SW480 (cell line): ENCODE measurements around the gene GABRA5.

Source experiments
- DNase-seq: peaks from one replicate; pipeline ENCODE4 v3.0.0-alpha.2; 2016; ENCODE audit warnings: low spot score

Gene GABRA5

DNA sequence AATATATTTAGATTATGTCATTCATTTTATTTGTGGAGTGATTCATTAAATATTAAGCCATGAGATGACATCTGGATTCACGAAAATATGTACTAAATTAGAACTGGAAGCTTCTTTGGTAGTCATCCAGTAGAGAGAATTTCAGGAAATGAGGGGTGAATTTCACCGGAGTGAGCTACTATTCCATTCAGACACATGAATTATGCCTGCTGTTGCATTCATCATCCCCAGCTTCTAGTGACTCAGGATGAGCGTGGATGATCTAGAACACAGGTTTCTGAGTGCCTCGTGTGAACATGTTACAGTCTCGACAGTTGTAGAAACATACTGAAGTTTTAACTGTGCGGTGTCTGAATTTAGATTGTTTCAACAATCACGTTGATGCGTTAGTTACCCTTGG is 61.2 kb downstream of the GABRA5 start:
- no peak for DNase-seq

- DNase-seq, result no peak
These were observed 62.7 kb downstream of the GABRA5 start for GRCh38 chr15:26929588-26929987.

DNA sequence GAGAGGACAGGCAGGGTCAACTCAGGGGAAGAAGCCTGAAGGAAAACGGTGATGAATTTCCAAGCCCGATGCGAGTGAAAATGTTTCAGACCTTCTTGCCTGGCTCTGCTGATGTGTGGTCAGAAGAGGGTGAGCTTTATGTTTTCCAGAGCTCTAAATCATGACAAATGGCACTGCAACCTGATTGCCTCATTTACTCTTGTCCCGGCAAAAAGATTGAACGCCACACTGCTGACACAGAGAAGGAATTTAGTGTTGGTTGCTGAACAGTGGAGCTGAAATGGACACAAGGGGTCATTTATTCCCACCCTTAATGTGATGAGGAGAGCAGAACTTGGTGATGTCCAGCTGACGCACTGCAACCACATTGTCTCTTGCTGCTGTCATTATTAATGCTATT is 68.0 kb downstream of the GABRA5 start:
- no peak for DNase-seq

- DNase-seq, result no peak
These were observed 68.5 kb downstream of the GABRA5 start for GRCh38 chr15:26935322-26935721.

GRCh38 chr15:26936502-26936901 is 69.6 kb downstream of the GABRA5 start:
- no peak for DNase-seq

DNA sequence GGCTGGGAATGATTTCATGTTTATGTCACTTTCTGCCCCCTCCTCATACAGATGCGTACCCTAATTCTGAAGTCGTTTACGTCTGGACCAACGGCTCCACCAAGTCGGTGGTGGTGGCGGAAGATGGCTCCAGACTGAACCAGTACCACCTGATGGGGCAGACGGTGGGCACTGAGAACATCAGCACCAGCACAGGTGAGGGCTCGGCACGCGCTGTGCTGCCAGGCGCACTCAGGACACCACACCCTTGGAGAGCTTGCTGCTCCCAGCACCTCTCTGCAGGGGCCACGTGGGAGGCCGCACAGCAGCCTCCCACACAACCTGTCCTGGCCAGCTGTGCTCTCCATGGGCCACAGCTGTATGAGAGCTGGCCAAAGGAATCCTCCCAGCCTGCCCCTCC is 70.3 kb downstream of the GABRA5 start:
- no peak for DNase-seq

GRCh38 chr15:26939398-26939797 is 72.5 kb downstream of the GABRA5 start:
- no peak for DNase-seq

DNA sequence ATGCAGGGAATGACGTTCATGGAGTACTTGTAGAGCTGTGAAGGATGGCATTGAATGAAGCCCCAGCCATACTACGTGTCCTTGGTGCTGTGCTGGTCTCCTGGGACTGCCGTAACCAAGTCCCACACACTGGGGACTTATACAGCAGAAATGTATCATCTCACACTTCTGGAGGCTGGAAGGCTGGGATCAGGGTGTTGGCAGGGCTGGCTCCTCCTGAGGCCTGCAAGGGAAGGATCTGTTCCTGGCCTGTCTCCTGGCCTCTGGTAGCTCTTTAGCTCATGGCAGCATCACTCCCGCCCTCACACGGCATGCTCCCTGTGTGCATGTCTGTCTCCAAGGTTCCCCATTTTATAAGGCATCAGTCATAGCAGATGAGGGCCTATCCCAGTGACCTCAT is 74.6 kb downstream of the GABRA5 start:
- DNase-seq, result no peak

DNA sequence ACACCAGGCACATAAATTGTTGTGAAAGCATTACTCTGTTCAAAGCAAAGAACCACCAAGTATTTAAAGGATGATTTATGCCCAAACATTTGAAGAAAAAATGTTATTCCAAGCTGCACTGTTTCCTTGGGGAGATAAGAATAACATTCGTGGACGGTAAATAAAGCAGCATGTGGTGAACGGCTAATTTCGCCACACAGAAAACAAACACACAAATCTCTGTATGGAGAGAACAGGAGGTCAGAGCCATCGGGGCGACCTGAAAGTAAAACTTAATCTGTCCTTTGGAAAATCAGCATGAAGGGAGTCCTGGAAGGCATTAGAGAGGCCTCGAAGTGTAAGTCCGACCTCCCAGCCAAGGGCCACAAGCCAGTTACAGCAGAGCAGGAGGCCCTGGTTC is 77.0 kb downstream of the GABRA5 start:
- no peak for DNase-seq

GRCh38 chr15:26945046-26945445 is 78.2 kb downstream of the GABRA5 start:
- no peak for DNase-seq

DNA sequence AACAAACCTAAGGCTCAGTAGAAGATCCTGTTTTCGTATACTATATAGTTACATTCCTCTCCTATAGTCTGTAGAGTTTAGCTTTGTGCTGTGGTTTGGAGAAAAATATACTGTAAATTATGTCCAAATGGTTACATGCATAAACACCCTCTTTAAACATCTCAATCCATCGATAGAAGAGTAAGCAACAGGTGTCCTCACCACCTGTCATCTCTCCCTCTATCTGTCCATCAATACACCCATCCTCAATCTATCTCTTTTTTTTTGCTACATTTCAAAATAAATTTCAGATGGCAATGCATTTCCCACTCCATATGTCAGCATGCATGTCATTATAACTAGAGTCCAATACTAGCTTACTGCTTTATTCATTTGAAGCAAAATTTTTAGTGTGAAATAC is 83.1 kb downstream of the GABRA5 start:
- DNase-seq, result no peak

DNA sequence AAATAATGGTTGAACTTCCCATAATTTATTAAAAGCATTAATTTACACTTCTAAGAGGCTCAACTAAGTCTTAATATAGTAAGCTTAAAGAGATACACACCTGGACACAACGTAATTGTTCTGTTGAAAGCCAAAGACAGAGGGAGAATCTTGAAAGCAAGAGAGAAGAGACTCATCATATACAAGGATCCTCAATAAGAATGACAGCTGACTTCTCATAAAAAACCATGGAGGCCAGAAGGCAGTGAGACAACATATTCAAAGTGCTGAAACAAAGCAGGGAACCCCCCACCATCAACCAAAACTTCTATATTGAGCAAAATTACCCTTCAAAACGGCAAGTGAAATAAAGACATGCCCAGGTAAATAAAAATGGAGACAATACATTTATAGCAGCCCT is 87.5 kb downstream of the GABRA5 start:
- DNase-seq, result no peak

DNA sequence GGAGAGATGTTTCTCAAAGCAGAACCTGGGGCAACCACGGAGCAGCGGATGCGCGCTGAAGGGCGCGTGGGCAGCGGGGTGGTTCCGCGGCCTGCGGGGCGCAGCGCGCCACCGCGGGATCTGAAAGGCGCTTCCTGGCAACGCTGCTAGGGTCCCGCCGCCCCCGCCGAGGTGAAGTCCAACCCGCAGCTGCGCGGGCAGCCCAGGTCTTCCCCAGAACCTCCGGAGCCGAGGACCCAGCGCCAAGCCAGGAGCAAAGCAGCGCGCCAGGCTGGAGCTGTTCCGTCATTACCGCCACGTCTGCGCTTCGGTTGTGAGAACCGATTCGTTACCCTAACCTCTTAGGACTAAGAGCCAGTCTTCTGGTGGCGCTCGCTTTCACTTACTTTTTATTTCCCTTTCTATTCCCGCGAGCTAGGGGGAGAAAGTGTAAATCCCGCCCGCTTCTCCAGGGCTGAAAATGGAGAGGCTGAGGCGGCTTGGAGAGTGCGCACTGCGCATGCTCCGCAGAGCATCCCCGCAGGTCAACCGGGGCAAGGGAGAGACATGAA is 100.9 kb downstream of the GABRA5 start:
- no peak for DNase-seq

GRCh38 chr15:26968806-26969205 is 101.9 kb downstream of the GABRA5 start:
- no peak for DNase-seq

GRCh38 chr15:26970712-26971210 is 103.9 kb downstream of the GABRA5 start, which contains the start of gene GABRG3:
Gene GABRG3, plus strand, starts transcription at chr15:26971181.
- DNase-seq, result no peak

DNA sequence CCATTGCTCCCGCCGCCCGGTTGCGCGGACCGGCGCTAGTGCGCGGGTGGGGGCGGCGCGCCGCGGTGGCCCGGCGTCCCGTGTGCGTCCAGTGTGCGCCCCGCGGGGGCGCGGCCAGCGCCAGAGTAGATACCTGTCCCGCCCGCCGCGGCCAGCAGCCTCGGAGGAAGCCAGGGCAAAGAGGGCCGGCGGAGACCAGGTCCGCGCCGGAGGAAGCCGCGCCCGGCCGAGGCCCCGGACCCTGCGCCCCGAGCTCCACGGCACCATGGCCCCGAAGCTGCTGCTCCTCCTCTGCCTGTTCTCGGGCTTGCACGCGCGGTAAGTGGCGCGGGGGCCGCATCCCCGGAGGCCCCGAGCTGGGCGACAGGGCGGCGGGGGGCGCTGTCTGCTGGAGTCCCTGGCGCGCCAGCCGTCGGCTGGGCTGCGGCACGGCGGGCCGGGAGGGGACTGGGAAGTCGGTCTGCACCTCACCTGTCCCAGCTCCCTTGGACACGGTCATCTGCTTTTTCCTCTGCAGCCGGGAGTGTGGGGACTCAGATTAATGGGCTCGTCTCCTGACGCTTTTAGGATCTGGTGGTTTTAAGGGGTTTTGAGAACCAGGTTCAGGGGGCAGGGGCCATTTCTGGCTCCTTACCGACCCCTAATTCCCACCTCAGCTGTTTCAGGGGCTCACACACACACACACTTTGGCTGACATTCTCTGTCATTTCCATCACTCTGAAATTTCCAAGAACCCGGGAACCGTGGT is 104.6 kb downstream of the GABRA5 start:
- no peak for DNase-seq

DNA sequence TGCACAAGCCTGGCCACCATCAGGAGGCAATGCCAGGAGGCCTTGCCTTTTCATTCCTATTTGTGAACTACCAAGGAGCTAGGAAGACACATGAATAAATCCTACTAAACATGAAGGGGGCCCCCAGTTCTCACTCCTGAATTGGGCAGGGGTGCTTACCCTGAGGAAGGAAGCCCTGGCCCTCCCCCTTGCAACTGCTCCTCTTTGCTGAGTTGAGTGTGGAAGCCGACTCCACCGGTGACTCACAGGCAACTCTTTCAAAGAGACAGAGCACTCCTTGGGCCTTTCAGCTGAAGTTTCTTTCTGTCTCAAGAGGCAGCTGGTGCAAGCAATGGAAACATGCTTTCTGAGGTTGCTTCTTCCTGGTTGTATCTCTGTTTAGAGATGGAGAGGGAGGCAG is 105.8 kb downstream of the GABRA5 start:
- no peak for DNase-seq

- peak; percentile 27 for DNase-seq
These were observed 107.4 kb downstream of the GABRA5 start for GRCh38 chr15:26974120-26974780.

GRCh38 chr15:26981492-26981891 is 114.6 kb downstream of the GABRA5 start:
- no peak for DNase-seq

DNA sequence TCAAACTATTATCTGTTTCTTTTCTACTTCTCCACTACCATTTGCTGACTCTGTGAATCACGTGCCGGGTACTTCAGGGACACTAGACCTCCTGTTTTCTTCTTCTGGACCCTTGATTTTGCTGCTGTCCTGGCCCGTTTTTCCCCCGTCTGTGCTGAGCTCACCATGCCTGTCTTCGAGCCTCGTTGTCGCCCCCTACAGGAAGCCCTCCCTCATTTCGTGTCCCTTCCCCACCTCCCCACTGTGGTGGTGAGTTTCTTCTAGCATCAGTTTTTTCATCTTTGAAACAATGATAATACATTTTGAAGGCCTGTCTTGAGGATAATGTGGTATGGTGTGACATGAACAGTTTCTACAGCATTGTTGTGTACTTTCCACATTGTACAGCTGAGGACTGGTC is 117.0 kb downstream of the GABRA5 start:
- DNase-seq, result no peak

DNA sequence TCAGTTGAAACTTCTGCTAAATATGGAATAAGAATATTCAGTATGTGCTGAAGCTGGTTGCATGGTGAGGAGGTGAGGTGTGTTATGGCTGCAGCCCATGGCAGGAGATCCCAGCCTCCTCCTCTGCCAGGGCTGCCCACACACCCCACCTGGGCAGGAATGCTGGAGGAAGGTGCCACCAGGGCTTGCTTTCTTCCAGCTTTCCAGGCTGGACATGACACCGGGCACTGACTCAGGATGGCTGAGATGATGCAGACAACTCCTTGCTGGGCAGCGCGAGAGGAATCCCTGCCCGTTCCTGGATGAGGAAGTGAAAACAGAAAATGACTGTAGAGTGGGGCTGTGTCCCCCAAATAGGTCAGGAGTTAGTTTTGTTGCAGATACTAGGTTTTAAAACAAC is 118.2 kb downstream of the GABRA5 start:
- DNase-seq, result no peak

DNA sequence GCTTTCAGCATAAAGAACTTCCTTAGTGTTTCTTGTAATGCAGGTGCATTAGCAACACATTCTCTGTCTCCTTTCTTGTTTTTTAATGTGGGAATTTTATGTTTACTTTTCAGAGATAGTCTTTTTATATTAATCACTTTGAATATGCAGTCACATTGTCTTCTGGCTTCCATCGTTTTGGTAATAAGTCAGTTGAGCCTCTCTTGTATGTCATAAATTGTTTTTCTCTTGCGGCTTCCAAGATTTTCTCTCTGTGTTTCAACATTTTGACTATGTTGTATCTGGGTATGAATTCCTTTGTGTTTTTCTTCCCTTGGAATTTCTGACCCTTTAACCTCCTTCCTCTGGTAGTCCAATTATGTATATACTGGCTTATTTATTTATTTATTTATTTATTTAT is 129.4 kb downstream of the GABRA5 start:
- no peak for DNase-seq
